SKM-1 treated with dmso at 0.1 percent for 144 hours (cell line): ENCODE results near the gene ABCG1.

ENCODE experiments used
- DNase-seq: peaks from one replicate; lab custom pipeline; 2025; ENCODE audit not compliant: unreplicated experiment; lab: John Stamatoyannopoulos, UW

The ABCG1 gene

GRCh38 chr21:42343556-42343955, 124.6 kb downstream of the ABCG1 start:
- no peak for DNase-seq

- no peak for DNase-seq
These were observed 125.1 kb downstream of the ABCG1 start for GRCh38 chr21:42343963-42344510.

GRCh38 chr21:42344631-42345030, 125.7 kb downstream of the ABCG1 start:
- DNase-seq: no peak

DNA sequence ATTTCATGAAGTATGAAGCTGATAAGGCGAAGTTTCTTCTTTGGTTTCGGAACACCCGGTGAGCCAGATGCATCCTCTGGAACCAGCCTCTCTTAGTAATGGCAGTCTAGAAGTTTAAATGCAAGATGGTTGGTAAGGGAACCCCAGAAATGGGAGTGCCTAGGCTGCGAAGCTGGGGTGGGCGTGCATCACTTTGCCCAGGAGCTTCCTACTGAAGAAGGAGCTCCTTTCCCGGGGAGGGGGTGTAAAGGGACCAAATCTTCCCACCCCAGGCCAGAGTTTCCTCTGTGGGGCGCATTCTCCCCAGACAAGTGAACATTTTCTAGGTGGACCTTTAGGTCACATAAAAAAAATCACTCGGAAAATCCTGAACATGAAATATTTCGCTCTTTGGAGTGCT, 127.5 kb downstream of the ABCG1 start:
- DNase-seq: no peak
